ENCODE data around the gene TRMT10B. TPM values are rescaled to one million over a fixed set of nuclear protein-coding genes. Genes with fewer than 3 reads are reported as not detected.
"Not testable (repeated sequence)": the region's sequence is repeated elsewhere in the genome, so short reads cannot be mapped to it uniquely, and the experiment has no call there.

The TRMT10B gene
- total RNA-seq, 4 donors from 2014 or later = 3.8 to 25.3 (median 8.9) TPM

DNA sequence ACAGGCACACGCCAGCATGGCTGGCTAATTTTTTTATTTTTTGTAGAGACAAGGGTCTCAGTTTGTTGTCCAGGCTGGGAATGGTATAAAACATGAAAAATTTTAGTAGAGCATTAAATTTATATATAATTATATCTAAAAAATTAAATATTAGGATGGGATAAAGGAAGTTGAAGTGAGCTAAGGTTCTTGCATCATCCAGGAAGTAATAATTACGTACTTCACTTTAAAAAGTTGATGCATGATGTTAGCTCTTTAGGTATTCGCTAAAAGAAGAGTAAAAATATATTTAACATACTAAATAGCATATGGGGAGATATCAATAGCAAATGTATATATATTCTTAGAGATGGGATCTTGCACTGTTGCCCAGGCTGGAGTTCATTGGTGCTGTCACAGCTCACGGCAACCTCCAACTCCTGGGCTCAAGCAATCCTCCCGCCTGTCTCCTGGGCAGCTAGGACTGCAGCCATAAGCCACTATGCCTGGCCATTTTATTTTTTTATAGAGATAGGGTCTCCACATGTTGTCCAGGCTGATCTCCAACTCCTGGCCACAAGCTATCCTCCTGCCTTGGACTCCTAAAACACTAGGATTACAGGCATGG lies 59.3 kb downstream of the TRMT10B start:
- 90% methylated on average over 5 of the region's 5 CpGs for WGBS
- Histone ChIP-seq H3K4me1 (no peaks in the 10 kb centered on the region), H3K9me3 (no peaks in the 10 kb centered on the region), H3K27me3 (no peaks in the 10 kb centered on the region), H3K36me3 (no peaks in the 10 kb centered on the region), H3K4me3 (no peak overlapping the region), H3K27ac (no peak overlapping the region)
- DNase-seq (ENCODE audit: low spot score in 2 of 2) = no peak
- no peak for TF ChIP-seq POLR2A (IDR thresholded peaks at IDR 0.05)
- no peak for TF ChIP-seq EP300 (IDR thresholded peaks at IDR 0.05)
- no peak for TF ChIP-seq POLR2AphosphoS5 (IDR thresholded peaks at IDR 0.05)
- TF ChIP-seq, protein P1, sequence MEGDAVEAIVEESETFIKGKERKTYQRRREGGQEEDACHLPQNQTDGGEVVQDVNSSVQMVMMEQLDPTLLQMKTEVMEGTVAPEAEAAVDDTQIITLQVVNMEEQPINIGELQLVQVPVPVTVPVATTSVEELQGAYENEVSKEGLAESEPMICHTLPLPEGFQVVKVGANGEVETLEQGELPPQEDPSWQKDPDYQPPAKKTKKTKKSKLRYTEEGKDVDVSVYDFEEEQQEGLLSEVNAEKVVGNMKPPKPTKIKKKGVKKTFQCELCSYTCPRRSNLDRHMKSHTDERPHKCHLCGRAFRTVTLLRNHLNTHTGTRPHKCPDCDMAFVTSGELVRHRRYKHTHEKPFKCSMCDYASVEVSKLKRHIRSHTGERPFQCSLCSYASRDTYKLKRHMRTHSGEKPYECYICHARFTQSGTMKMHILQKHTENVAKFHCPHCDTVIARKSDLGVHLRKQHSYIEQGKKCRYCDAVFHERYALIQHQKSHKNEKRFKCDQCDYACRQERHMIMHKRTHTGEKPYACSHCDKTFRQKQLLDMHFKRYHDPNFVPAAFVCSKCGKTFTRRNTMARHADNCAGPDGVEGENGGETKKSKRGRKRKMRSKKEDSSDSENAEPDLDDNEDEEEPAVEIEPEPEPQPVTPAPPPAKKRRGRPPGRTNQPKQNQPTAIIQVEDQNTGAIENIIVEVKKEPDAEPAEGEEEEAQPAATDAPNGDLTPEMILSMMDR (IDR thresholded peaks at IDR 0.05) = no peak

DNA sequence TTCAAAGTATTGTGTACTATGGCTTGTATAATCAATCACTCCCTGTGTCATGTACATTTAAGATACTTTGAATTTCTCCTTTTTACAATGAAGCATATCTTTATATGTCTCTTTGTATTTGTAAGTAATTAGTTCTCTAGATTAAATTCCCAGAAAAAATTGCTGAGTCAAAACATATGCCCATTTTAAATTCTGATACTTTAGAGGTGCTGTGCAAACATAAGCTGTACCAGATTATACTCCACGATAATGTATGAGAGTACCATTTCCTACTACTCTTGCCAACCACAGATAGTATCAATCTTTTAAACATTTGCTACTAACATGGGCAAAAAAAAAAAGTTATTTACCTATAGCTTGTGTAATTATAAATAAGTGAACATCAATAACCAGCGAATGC lies 65.2 kb downstream of the TRMT10B start:
- Histone ChIP-seq H3K27me3 (no peaks in the 10 kb centered on the region), H3K27ac (no peak overlapping the region), H3K4me3 (no peak overlapping the region), H3K4me1 (no peaks in the 10 kb centered on the region), H3K9me3 (no peaks in the 10 kb centered on the region), H3K36me3 (peaks cover 23% of the 10 kb centered on the region)
- no peak for DNase-seq (ENCODE audit: low spot score in 2 of 2)
- WGBS = 77% methylated on average over 2 of the region's 2 CpGs
- TF ChIP-seq POLR2AphosphoS5 (IDR thresholded peaks at IDR 0.05) (no peak), POLR2A (IDR thresholded peaks at IDR 0.05) (no peak), EP300 (IDR thresholded peaks at IDR 0.05) (no peak)
- TF ChIP-seq, protein P1 (IDR thresholded peaks at IDR 0.05) = no peak

GRCh38 chr9:37820142-37820541 lies 66.5 kb downstream of the TRMT10B start:
- TF ChIP-seq EP300 (IDR thresholded peaks at IDR 0.05) = no peak
- TF ChIP-seq, protein P1 (IDR thresholded peaks at IDR 0.05) = no peak
- no peak for TF ChIP-seq POLR2A (IDR thresholded peaks at IDR 0.05)
- TF ChIP-seq POLR2AphosphoS5 (IDR thresholded peaks at IDR 0.05) = no peak
- no peak for DNase-seq (ENCODE audit: low spot score in 2 of 2)
- 90% methylated on average over 5 of the region's 5 CpGs for WGBS
- Histone ChIP-seq H3K4me3 (no peak overlapping the region), H3K4me1 (no peaks in the 10 kb centered on the region), H3K27me3 (no peaks in the 10 kb centered on the region), H3K27ac (no peak overlapping the region), H3K9me3 (no peaks in the 10 kb centered on the region), H3K36me3 (peaks cover 23% of the 10 kb centered on the region)

GRCh38 chr9:37825174-37825573 lies 71.6 kb downstream of the TRMT10B start:
- H3K4me1 ChIP-seq; H3K4me3 ChIP-seq; H3K9me3 ChIP-seq; DNase-seq (ENCODE audit: low spot score in 2 of 2); H3K27me3 ChIP-seq; H3K27ac ChIP-seq: not testable (repeated sequence)
- 95% methylated on average over 2 of the region's 2 CpGs for WGBS
- H3K36me3 ChIP-seq = peaks cover 38% of the 10 kb centered on the region

DNA sequence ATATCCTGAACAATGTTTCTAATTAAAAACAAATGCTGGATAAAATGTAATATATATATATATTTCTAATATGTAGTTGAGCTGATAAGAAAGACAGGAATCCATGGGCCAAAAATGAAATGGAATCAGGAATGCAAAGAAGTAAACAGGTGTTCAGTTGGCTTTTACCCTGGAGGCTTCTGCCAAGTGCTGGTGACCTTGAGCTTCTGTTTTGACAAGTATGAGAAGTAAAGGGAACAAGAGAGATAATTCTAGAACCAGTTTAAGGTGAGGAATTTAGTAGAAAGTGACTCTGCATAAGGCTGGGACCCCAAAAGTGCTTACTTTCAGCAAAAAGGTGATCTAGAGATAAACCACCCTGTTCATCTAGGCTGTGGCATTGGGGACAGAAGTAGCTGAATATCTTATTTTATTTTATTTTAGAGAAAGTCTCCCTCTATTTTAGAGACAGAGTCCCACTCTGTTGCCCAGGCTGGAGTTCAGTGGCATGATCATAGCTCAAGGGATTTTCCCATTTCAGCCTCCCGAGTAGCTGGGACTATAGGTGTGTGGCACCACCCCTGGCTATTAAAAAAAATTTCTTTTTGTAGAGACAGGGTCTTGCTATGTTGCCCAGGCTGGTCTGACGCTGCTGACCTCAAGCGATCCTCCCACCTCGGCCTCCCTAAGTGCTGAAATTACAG lies 74.0 kb downstream of the TRMT10B start:
- no peak for DNase-seq (ENCODE audit: low spot score in 2 of 2)
- TF ChIP-seq, protein P1 (IDR thresholded peaks at IDR 0.05) = no peak
- no peak for TF ChIP-seq POLR2A (IDR thresholded peaks at IDR 0.05)
- no peak for TF ChIP-seq POLR2AphosphoS5 (IDR thresholded peaks at IDR 0.05)
- no peak for TF ChIP-seq EP300 (IDR thresholded peaks at IDR 0.05)
- 100% methylated on average over 4 of the region's 4 CpGs for WGBS
- H3K27me3 ChIP-seq = no peaks in the 10 kb centered on the region
- no peak overlapping the region for H3K4me3 ChIP-seq
- no peaks in the 10 kb centered on the region for H3K9me3 ChIP-seq
- peaks cover 21% of the 10 kb centered on the region for H3K36me3 ChIP-seq
- no peak overlapping the region for H3K27ac ChIP-seq
- H3K4me1 ChIP-seq = no peaks in the 10 kb centered on the region

Other genes with a start within 250 kb of the TRMT10B start
- 1 to 10 TPM; 2.7 to 4.7 (median 3.2) TPM for gene FBXO10, start 177.4 kb upstream of the TRMT10B start, total RNA-seq
- 10 to 100 TPM; 44.3 to 82.1 (median 76.0) TPM for gene TOMM5, start 161.2 kb upstream of the TRMT10B start, total RNA-seq
- 10 to 100 TPM in 3 of 4 donors, 1 to 10 TPM in 1; 7.9 to 15.4 (median 11.2) TPM for gene FRMPD1, start 102.9 kb upstream of the TRMT10B start, total RNA-seq
- gene EXOSC3, start 31.3 kb downstream of the TRMT10B start, total RNA-seq = 10 to 100 TPM; 19.7 to 39.7 (median 34.0) TPM
- 10 to 100 TPM; 21.7 to 47.6 (median 26.6) TPM for gene DCAF10, start 47.0 kb downstream of the TRMT10B start, total RNA-seq
- gene SLC25A51, start 150.3 kb downstream of the TRMT10B start, total RNA-seq = 10 to 100 TPM; 21.0 to 31.6 (median 26.1) TPM